Liver (tissue), 3 donors: ENCODE data around the gene TCOF1.

Experiments
- CTCF ChIP-seq: fragments of 150-350 bp; IDR thresholded peaks from 2 replicates; pipeline ENCODE4 v1.5.1; 2017; ENCODE audit warnings: improper control_type of control experiment, low read depth, low read length; ENCODE audit not compliant: missing input control
- RAD21 ChIP-seq, 2 donors: IDR thresholded peaks; 2 replicates each; pipeline ENCODE4 v1.6.1; 2016; ENCODE audit warnings: antibody characterized with exemption in 2 of 2, mild to moderate bottlenecking in 2 of 2
- TF ChIP-seq, protein P1 (sequence below): IDR thresholded peaks from 2 replicates; pipeline ENCODE4 v1.6.1; 2016; ENCODE audit warnings: antibody characterized with exemption
- donor health status: healthy.
- donor health status: healthy.

- TF ChIP-seq CTCF = no peak
- no peak for TF ChIP-seq RAD21 (IDR thresholded peaks at IDR 0.05)
- TF ChIP-seq, protein P1, sequence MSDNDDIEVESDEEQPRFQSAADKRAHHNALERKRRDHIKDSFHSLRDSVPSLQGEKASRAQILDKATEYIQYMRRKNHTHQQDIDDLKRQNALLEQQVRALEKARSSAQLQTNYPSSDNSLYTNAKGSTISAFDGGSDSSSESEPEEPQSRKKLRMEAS = no peak
Measured at GRCh38 chr5:150363185-150363584, 5.7 kb downstream of the TCOF1 start.
